A549 treated with CORT108297 at 1 μM for 4 hours (cell line): Measurements from ENCODE around the gene MAPK8. TPM values are rescaled to one million over a fixed set of nuclear protein-coding genes. Genes with fewer than 3 reads are reported as not detected.

Experiments used
- total RNA-seq: library from RNA; stranded (reverse); fragments of 200-300 nt; extraction: Qiagen RNA extraction; gene quantifications from 5 replicates; pipeline ENCODE4 v1.2.3, GENCODE V29; 2022

MAPK8 gene
- total RNA-seq = 29.7 to 45.7 TPM (median 39.0 TPM) in 5 replicates

GRCh38 chr10:48306265-48306869, at the start of gene MAPK8:
MAPK8 (plus strand) TSS chr10:48306677; CDS start chr10:48401661, 94,984 bp downstream.

DNA sequence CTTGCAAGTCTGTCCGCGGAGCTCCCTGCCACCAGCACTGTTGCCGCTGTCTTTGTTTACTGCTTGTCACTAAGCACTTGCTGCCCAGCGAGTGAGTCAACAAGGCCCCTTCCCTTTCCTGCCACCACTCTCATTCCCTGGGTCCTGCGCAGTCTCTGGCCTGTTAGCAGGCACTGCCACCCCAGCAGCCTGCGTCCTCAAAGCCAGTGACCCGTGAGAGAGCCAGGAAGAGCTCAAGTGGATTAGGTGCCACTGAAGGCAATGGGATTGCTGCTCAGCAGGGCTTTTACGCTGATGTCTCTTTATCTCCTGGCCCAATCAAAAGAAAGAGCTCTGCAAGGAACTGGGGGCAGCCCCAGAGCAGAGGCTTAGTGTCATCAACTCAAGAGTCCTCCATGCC, 31.8 kb upstream of the MAPK8 start, which contains the start of gene FRMPD2:
Gene FRMPD2, minus strand, starts transcription at position 61 of the 400 bp plus-strand sequence. CDS start 129 bp downstream, outside the sequence.

Other genes with a start within 250 kb of the MAPK8 start
- 0.03 to 0.16 TPM (median 0.03 TPM) in 3 of 5 replicates, not detected in the others for gene FRMPD2, start 32.0 kb upstream of the MAPK8 start, total RNA-seq